H1 (cell line): Measurements from ENCODE around the gene CYP3A7. TPM values are rescaled to one million over a fixed set of nuclear protein-coding genes. Genes with fewer than 3 reads are reported as not detected.

Experiments used
- SIRT6 ChIP-seq: IDR thresholded peaks from one replicate; pipeline ENCODE4 v1.7.1; 2012; ENCODE audit warnings: low read length, inconsistent platforms
- polyA plus RNA-seq, 7 experiments: library from polyadenylated mRNA; depleted of rRNA in 3 of 7; stranded (reverse) in 5 of 7; unstranded in 2 of 7; fragments of >200 nt in 5 of 7; fragments of 200-250 nt in 2 of 7; gene quantifications; 1 replicate in 5 of 7; 2 replicates in 1 of 7; 4 replicates in 1 of 7; pipeline versions ENCODE4 v1.2.1 to v1.2.3, GENCODE V29; 2011 to 2013; ENCODE audit warnings: missing spikeins in 2 of 7, mixed read lengths in 2 of 7
- total RNA-seq: library from RNA; stranded (reverse); fragmentation: NEBNext Ultra II Directional; extraction: Animal tissue kit (Norgen Biotek cat#: 25700); gene quantifications from 2 replicates; pipeline ENCODE4 v1.2.1, GENCODE V29; 2021
- TF ChIP-seq, protein P1 (sequence below): fragments of 300-600 bp; sonication (generic); IDR thresholded peaks from 2 replicates; pipeline ENCODE4 v1.7.1; 2012; ENCODE audit warnings: low read length, moderate library complexity, mild to moderate bottlenecking, inconsistent platforms; ENCODE audit not compliant: insufficient replicate concordance

The CYP3A7 gene
- total and polyA plus RNA-seq, 2 of the 8 experiments (the other 6 are each of a cell fraction or from before 2014, with no cell fraction given): not detected

DNA sequence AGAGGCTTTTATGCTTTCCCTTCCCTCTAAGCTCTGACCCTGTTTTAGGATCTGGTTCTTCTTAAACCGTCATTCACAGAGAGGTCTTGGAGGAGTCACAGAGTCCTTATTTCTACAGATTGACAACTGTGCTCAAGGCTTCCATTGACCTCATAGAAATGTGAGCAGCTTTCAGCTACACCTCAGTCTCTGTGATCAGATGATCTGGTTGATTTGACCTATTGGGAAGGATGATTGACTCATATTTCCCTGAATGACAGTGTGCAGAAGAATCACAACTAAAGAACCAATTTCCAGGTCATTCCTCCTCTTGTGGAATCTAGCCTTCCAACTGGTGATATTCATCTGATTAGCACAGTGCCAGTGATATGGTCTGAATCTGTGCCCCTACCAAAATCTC, 45.6 kb upstream of the CYP3A7 start (continued):
- TF ChIP-seq, protein P1, sequence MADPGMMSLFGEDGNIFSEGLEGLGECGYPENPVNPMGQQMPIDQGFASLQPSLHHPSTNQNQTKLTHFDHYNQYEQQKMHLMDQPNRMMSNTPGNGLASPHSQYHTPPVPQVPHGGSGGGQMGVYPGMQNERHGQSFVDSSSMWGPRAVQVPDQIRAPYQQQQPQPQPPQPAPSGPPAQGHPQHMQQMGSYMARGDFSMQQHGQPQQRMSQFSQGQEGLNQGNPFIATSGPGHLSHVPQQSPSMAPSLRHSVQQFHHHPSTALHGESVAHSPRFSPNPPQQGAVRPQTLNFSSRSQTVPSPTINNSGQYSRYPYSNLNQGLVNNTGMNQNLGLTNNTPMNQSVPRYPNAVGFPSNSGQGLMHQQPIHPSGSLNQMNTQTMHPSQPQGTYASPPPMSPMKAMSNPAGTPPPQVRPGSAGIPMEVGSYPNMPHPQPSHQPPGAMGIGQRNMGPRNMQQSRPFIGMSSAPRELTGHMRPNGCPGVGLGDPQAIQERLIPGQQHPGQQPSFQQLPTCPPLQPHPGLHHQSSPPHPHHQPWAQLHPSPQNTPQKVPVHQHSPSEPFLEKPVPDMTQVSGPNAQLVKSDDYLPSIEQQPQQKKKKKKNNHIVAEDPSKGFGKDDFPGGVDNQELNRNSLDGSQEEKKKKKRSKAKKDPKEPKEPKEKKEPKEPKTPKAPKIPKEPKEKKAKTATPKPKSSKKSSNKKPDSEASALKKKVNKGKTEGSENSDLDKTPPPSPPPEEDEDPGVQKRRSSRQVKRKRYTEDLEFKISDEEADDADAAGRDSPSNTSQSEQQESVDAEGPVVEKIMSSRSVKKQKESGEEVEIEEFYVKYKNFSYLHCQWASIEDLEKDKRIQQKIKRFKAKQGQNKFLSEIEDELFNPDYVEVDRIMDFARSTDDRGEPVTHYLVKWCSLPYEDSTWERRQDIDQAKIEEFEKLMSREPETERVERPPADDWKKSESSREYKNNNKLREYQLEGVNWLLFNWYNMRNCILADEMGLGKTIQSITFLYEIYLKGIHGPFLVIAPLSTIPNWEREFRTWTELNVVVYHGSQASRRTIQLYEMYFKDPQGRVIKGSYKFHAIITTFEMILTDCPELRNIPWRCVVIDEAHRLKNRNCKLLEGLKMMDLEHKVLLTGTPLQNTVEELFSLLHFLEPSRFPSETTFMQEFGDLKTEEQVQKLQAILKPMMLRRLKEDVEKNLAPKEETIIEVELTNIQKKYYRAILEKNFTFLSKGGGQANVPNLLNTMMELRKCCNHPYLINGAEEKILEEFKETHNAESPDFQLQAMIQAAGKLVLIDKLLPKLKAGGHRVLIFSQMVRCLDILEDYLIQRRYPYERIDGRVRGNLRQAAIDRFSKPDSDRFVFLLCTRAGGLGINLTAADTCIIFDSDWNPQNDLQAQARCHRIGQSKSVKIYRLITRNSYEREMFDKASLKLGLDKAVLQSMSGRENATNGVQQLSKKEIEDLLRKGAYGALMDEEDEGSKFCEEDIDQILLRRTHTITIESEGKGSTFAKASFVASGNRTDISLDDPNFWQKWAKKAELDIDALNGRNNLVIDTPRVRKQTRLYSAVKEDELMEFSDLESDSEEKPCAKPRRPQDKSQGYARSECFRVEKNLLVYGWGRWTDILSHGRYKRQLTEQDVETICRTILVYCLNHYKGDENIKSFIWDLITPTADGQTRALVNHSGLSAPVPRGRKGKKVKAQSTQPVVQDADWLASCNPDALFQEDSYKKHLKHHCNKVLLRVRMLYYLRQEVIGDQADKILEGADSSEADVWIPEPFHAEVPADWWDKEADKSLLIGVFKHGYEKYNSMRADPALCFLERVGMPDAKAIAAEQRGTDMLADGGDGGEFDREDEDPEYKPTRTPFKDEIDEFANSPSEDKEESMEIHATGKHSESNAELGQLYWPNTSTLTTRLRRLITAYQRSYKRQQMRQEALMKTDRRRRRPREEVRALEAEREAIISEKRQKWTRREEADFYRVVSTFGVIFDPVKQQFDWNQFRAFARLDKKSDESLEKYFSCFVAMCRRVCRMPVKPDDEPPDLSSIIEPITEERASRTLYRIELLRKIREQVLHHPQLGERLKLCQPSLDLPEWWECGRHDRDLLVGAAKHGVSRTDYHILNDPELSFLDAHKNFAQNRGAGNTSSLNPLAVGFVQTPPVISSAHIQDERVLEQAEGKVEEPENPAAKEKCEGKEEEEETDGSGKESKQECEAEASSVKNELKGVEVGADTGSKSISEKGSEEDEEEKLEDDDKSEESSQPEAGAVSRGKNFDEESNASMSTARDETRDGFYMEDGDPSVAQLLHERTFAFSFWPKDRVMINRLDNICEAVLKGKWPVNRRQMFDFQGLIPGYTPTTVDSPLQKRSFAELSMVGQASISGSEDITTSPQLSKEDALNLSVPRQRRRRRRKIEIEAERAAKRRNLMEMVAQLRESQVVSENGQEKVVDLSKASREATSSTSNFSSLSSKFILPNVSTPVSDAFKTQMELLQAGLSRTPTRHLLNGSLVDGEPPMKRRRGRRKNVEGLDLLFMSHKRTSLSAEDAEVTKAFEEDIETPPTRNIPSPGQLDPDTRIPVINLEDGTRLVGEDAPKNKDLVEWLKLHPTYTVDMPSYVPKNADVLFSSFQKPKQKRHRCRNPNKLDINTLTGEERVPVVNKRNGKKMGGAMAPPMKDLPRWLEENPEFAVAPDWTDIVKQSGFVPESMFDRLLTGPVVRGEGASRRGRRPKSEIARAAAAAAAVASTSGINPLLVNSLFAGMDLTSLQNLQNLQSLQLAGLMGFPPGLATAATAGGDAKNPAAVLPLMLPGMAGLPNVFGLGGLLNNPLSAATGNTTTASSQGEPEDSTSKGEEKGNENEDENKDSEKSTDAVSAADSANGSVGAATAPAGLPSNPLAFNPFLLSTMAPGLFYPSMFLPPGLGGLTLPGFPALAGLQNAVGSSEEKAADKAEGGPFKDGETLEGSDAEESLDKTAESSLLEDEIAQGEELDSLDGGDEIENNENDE: no peak
- TF ChIP-seq SIRT6: no peak
